HepG2 (cell line): ENCODE measurements around the gene SLC9A8. TPM values are rescaled to one million over a fixed set of nuclear protein-coding genes. Genes with fewer than 3 reads are reported as not detected.
A peak's percentile ranks its signal among the peaks of the same experiment; 100 is the strongest.

Experiments
- CREBL2 ChIP-seq: sonication (generic); formaldehyde crosslinking; IDR thresholded peaks from 2 replicates; pipeline ENCODE4 v1.8.1; 2023; ENCODE audit warnings: missing genetic modification reagents, mild to moderate bottlenecking, borderline replicate concordance
- MAFK ChIP-seq, 2 experiments: IDR thresholded peaks in 1 of 2; conservative IDR thresholded peaks in 1 of 2; 2 replicates each; pipeline ENCODE4 v1.6.1; 2011; ENCODE audit warnings: improper control_type of control experiment in 2 of 2, low read length in 2 of 2
- NFKB2 ChIP-seq: sonication (generic); formaldehyde crosslinking; IDR thresholded peaks from 2 replicates; pipeline ENCODE4 v1.4.0; 2020; ENCODE audit warnings: missing genetic modification reagents, borderline replicate concordance
- SATB2 ChIP-seq: sonication (generic); formaldehyde crosslinking; IDR thresholded peaks from 2 replicates; pipeline ENCODE4 v1.5.0; 2020; ENCODE audit warnings: missing genetic modification reagents
- ZBTB33 ChIP-seq: sonication (generic); formaldehyde crosslinking; IDR thresholded peaks from 2 replicates; pipeline ENCODE4 v1.4.0; 2020; ENCODE audit warnings: missing genetic modification reagents
- ZNF30 ChIP-seq: sonication (generic); formaldehyde crosslinking; IDR thresholded peaks from 2 replicates; pipeline ENCODE4 v1.5.0; 2020; ENCODE audit warnings: mild to moderate bottlenecking, missing genetic modification reagents
- ZNF503 ChIP-seq: sonication (generic); formaldehyde crosslinking; IDR thresholded peaks from 2 replicates; pipeline ENCODE4 v1.4.0; 2020; ENCODE audit warnings: missing genetic modification reagents
- ZNF564 ChIP-seq: sonication (generic); formaldehyde crosslinking; IDR thresholded peaks from 2 replicates; pipeline ENCODE4 v1.8.1; 2023; ENCODE audit warnings: mild to moderate bottlenecking, missing genetic modification reagents
- polyA plus RNA-seq, 8 experiments: library from polyadenylated mRNA; depleted of rRNA in 3 of 8; stranded (reverse) in 7 of 8; unstranded in 1 of 8; fragments of >200 nt; fragmentation: Illumina TruSeq in 4 of 8; extraction: Trizol in 4 of 8; gene quantifications; 2 replicates each; pipeline versions ENCODE4 v1.2.1 to v1.2.3, GENCODE V29; 2011 to 2016; ENCODE audit warnings: low read depth in 4 of 8, missing spikeins in 1 of 8, mixed read lengths in 1 of 8; ENCODE audit not compliant: insufficient read depth in 1 of 8
- total RNA-seq, 5 experiments: library from RNA; depleted of rRNA; stranded (reverse); fragments of >200 nt; fragmentation: Illumina TruSeq; extraction: Trizol; gene quantifications; 2 replicates each; pipeline ENCODE4 v1.2.3, GENCODE V29; 2016; ENCODE audit warnings: low read depth in 1 of 5
- TF ChIP-seq, protein P1 (sequence below): sonication (generic); formaldehyde crosslinking; IDR thresholded peaks from 2 replicates; pipeline ENCODE4 v1.9.0; 2021; ENCODE audit warnings: missing genetic modification reagents, borderline replicate concordance
- TF ChIP-seq, protein P2 (sequence below): sonication (generic); formaldehyde crosslinking; IDR thresholded peaks from 2 replicates; pipeline ENCODE4 v1.5.0; 2020; ENCODE audit warnings: mild to moderate bottlenecking, missing genetic modification reagents, moderate library complexity
- TF ChIP-seq, protein P3 (sequence below): fragments of 450-650 bp; IDR thresholded peaks from 2 replicates; pipeline ENCODE4 v1.6.1; 2017
- TF ChIP-seq, protein P4 (sequence below): sonication (generic); formaldehyde crosslinking; conservative IDR thresholded peaks from 2 replicates; pipeline ENCODE4 v1.8.0; 2022; ENCODE audit warnings: mild to moderate bottlenecking, moderate library complexity, missing genetic modification reagents
- TF ChIP-seq, protein P5 (sequence below): sonication (generic); formaldehyde crosslinking; IDR thresholded peaks from 2 replicates; pipeline ENCODE4 v1.4.0; 2020; ENCODE audit warnings: missing genetic modification reagents

Gene SLC9A8
- total and polyA plus RNA-seq, 2 of the 13 experiments (the other 11 are each of a cell fraction or from before 2014, with no cell fraction given), result 4.1 to 7.4 TPM

DNA sequence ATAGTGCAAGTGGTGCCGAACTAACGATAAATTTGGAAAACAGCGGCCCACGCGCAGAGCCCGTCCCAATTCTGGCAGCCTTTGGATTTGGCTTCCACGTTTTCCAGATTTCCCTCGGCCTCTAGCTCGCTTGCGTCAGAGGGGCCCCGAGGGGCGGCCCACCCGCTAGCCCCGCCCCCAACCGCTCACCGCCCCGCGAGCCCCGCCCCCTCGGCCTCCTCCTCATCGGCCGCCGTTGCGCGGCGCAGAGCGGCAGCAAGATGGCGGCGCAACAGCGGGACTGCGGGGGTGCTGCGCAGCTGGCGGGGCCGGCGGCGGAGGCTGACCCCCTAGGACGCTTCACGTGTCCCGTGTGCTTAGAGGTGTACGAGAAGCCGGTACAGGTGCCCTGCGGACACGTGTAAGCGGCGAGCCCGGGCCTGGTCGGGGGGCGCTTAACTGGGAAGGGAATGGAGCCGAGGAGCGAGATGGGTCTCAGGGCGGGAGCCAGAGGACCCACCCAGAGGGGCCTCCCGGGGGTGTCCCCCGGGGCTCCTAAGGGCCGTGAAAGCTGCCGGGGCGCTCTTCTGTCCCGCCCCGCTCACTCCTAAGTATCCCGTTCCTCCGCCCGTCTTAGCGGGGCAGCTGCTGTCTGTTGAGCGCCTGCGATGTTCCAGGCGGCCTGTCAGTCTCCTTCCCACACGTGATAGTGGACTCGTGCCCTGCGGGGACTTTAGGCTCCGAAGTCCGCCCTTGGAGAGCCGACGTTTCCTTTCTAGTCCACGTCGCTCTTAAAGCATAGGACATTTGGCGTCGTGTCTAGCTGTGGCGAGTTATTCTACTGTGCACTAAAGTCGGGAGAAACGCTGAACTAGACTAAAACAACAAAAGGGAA, 123.8 kb downstream of the SLC9A8 start, which contains the start of gene RNF114 (continued):
- TF ChIP-seq NFKB2 (CRISPR knock-in tag), result peak; percentile 95; the same call in 1 of the 2 replicates
- no peak; the same call in 1 of the 2 replicates for TF ChIP-seq SATB2 (CRISPR knock-in tag)
- 0 out of 2 replicates have a peak, but pooled peaks have one; percentile 51 for TF ChIP-seq CREBL2
- TF ChIP-seq, protein P1, sequence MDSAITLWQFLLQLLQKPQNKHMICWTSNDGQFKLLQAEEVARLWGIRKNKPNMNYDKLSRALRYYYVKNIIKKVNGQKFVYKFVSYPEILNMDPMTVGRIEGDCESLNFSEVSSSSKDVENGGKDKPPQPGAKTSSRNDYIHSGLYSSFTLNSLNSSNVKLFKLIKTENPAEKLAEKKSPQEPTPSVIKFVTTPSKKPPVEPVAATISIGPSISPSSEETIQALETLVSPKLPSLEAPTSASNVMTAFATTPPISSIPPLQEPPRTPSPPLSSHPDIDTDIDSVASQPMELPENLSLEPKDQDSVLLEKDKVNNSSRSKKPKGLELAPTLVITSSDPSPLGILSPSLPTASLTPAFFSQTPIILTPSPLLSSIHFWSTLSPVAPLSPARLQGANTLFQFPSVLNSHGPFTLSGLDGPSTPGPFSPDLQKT, result no peak
- TF ChIP-seq ZNF30, result no peak
- TF ChIP-seq, protein P2, sequence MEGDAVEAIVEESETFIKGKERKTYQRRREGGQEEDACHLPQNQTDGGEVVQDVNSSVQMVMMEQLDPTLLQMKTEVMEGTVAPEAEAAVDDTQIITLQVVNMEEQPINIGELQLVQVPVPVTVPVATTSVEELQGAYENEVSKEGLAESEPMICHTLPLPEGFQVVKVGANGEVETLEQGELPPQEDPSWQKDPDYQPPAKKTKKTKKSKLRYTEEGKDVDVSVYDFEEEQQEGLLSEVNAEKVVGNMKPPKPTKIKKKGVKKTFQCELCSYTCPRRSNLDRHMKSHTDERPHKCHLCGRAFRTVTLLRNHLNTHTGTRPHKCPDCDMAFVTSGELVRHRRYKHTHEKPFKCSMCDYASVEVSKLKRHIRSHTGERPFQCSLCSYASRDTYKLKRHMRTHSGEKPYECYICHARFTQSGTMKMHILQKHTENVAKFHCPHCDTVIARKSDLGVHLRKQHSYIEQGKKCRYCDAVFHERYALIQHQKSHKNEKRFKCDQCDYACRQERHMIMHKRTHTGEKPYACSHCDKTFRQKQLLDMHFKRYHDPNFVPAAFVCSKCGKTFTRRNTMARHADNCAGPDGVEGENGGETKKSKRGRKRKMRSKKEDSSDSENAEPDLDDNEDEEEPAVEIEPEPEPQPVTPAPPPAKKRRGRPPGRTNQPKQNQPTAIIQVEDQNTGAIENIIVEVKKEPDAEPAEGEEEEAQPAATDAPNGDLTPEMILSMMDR, result peak; percentile 46
- TF ChIP-seq MAFK (conservative IDR thresholded peaks at IDR 0.05 in 1 of 2, IDR thresholded peaks at IDR 0.05 in 1 of 2; ENCODE audit: low read length in 2 of 2), result no peak
- TF ChIP-seq, protein P3, sequence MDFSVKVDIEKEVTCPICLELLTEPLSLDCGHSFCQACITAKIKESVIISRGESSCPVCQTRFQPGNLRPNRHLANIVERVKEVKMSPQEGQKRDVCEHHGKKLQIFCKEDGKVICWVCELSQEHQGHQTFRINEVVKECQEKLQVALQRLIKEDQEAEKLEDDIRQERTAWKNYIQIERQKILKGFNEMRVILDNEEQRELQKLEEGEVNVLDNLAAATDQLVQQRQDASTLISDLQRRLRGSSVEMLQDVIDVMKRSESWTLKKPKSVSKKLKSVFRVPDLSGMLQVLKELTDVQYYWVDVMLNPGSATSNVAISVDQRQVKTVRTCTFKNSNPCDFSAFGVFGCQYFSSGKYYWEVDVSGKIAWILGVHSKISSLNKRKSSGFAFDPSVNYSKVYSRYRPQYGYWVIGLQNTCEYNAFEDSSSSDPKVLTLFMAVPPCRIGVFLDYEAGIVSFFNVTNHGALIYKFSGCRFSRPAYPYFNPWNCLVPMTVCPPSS, result no peak
- TF ChIP-seq ZBTB33 (CRISPR knock-in tag), result peak; percentile 21; the same call in 1 of the 2 replicates
- TF ChIP-seq, protein P4, sequence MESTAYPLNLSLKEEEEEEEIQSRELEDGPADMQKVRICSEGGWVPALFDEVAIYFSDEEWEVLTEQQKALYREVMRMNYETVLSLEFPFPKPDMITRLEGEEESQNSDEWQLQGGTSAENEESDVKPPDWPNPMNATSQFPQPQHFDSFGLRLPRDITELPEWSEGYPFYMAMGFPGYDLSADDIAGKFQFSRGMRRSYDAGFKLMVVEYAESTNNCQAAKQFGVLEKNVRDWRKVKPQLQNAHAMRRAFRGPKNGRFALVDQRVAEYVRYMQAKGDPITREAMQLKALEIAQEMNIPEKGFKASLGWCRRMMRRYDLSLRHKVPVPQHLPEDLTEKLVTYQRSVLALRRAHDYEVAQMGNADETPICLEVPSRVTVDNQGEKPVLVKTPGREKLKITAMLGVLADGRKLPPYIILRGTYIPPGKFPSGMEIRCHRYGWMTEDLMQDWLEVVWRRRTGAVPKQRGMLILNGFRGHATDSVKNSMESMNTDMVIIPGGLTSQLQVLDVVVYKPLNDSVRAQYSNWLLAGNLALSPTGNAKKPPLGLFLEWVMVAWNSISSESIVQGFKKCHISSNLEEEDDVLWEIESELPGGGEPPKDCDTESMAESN (CRISPR knock-in tag), result peak; percentile 89; the same call in 1 of the 2 replicates
- TF ChIP-seq ZNF564 (CRISPR knock-in tag), result peak; percentile 61
- peak; percentile 66 for TF ChIP-seq ZNF503
- TF ChIP-seq, protein P5, sequence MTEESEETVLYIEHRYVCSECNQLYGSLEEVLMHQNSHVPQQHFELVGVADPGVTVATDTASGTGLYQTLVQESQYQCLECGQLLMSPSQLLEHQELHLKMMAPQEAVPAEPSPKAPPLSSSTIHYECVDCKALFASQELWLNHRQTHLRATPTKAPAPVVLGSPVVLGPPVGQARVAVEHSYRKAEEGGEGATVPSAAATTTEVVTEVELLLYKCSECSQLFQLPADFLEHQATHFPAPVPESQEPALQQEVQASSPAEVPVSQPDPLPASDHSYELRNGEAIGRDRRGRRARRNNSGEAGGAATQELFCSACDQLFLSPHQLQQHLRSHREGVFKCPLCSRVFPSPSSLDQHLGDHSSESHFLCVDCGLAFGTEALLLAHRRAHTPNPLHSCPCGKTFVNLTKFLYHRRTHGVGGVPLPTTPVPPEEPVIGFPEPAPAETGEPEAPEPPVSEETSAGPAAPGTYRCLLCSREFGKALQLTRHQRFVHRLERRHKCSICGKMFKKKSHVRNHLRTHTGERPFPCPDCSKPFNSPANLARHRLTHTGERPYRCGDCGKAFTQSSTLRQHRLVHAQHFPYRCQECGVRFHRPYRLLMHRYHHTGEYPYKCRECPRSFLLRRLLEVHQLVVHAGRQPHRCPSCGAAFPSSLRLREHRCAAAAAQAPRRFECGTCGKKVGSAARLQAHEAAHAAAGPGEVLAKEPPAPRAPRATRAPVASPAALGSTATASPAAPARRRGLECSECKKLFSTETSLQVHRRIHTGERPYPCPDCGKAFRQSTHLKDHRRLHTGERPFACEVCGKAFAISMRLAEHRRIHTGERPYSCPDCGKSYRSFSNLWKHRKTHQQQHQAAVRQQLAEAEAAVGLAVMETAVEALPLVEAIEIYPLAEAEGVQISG (CRISPR knock-in tag), result peak; percentile 91
